ENCODE results near the gene WNT2B. TPM values are rescaled to one million over a fixed set of nuclear protein-coding genes. Genes with fewer than 3 reads are reported as not detected.
A peak's percentile ranks its signal among the peaks of the same experiment; 100 is the strongest.

The WNT2B gene
- total RNA-seq, 6 experiments from 2014 or later, result 0.20 to 0.68 (median 0.37) TPM

GRCh38 chr1:112538883-112539282 is 30.1 kb downstream of the WNT2B start:
- H3K27me3 ChIP-seq, result no peaks in the 10 kb centered on the region
- H3K9me3 ChIP-seq, result no peaks in the 10 kb centered on the region
- H3K27ac ChIP-seq, result no peak overlapping the region
- no peaks in the 10 kb centered on the region for H3K4me1 ChIP-seq
- TF ChIP-seq POLR2A (IDR thresholded peaks at IDR 0.05), result no peak
- TF ChIP-seq CTCF (IDR thresholded peaks at IDR 0.05), result no peak
- no peak overlapping the region for H3K4me3 ChIP-seq
- no peak for ATAC-seq
- DNase-seq, result no peak
- H3K36me3 ChIP-seq, result peaks cover 0 to 15% (median 0%) of the 10 kb centered on the region in 4 donors
- WGBS (ENCODE audit: insufficient coverage, low coverage, low lambda C conversion rate, missing lambda C conversion rate), result 92% methylated on average over 3 of the region's 3 CpGs
- intact Hi-C loops (cut with DNase I), result no loop called here

GRCh38 chr1:112540226-112540794 is 31.5 kb downstream of the WNT2B start:
- DNase-seq (no peak), ATAC-seq (no peak)
- Histone ChIP-seq H3K27me3 (no peaks in the 10 kb centered on the region), H3K4me1 (no peaks in the 10 kb centered on the region), H3K9me3 (no peaks in the 10 kb centered on the region), H3K4me3 (no peak overlapping the region), H3K36me3 (peaks cover 0 to 15% (median under 1%) of the 10 kb centered on the region in 4 donors), H3K27ac (no peak overlapping the region)
- intact Hi-C loops (cut with DNase I), result no loop called here
- WGBS (ENCODE audit: insufficient coverage, low coverage, low lambda C conversion rate, missing lambda C conversion rate), result 33% methylated on average over 1 of the region's 1 CpG
- TF ChIP-seq POLR2A (IDR thresholded peaks at IDR 0.05), result no peak
- no peak for TF ChIP-seq CTCF (IDR thresholded peaks at IDR 0.05)

- WGBS (ENCODE audit: insufficient coverage, low coverage, low lambda C conversion rate, missing lambda C conversion rate), result 100% methylated on average over 1 of the region's 1 CpG
- DNase-seq, result no peak
- no peaks in the 10 kb centered on the region for H3K27me3 ChIP-seq
- ATAC-seq, result no peak
- H3K9me3 ChIP-seq, result no peaks in the 10 kb centered on the region
- H3K4me3 ChIP-seq, result no peak overlapping the region
- H3K36me3 ChIP-seq, result peaks cover 0 to 15% (median 2%) of the 10 kb centered on the region in 4 donors
- intact Hi-C loops (cut with DNase I), result no loop called here
- no peaks in the 10 kb centered on the region for H3K4me1 ChIP-seq
- TF ChIP-seq POLR2A (IDR thresholded peaks at IDR 0.05), result no peak
- H3K27ac ChIP-seq, result no peak overlapping the region
Measured at GRCh38 chr1:112541299-112541698, 32.5 kb downstream of the WNT2B start.

GRCh38 chr1:112542206-112542973 is 33.6 kb downstream of the WNT2B start:
- H3K27ac ChIP-seq, result no peak overlapping the region
- DNase-seq (no peak), ATAC-seq (peak in 1 of 4 donors; percentile 37)
- WGBS (ENCODE audit: insufficient coverage, low coverage, low lambda C conversion rate, missing lambda C conversion rate), result 68% methylated on average over 6 of the region's 9 CpGs
- no peak overlapping the region for H3K4me3 ChIP-seq
- no peaks in the 10 kb centered on the region for H3K9me3 ChIP-seq
- intact Hi-C loops (cut with DNase I), result no loop called here
- H3K36me3 ChIP-seq, result peaks cover 0 to 15% (median 2%) of the 10 kb centered on the region in 4 donors
- TF ChIP-seq POLR2A (IDR thresholded peaks at IDR 0.05), result no peak
- TF ChIP-seq CTCF (IDR thresholded peaks at IDR 0.05), result no peak
- no peaks in the 10 kb centered on the region for H3K27me3 ChIP-seq
- H3K4me1 ChIP-seq, result no peaks in the 10 kb centered on the region

GRCh38 chr1:112544011-112544688 is 35.4 kb downstream of the WNT2B start:
- H3K27ac ChIP-seq, result peak overlapping the region in 1 of 3 donors; percentile 34
- DNase-seq (no peak), ATAC-seq (peak in 3 of 4 donors; percentile 39 to 92 (median 61))
- H3K9me3 ChIP-seq, result no peaks in the 10 kb centered on the region
- H3K27me3 ChIP-seq, result no peaks in the 10 kb centered on the region
- H3K4me3 ChIP-seq, result no peak overlapping the region
- H3K36me3 ChIP-seq, result peaks cover 0 to 13% (median 2%) of the 10 kb centered on the region in 4 donors
- TF ChIP-seq POLR2A (IDR thresholded peaks at IDR 0.05) (no peak), CTCF (IDR thresholded peaks at IDR 0.05) (no peak)
- H3K4me1 ChIP-seq, result no peaks in the 10 kb centered on the region
- intact Hi-C loops (cut with DNase I), result no loop called here
- WGBS (ENCODE audit: insufficient coverage, low coverage, low lambda C conversion rate, missing lambda C conversion rate), result 36% methylated on average over 1 of the region's 1 CpG
